SK-N-SH (cell line): ENCODE measurements around the gene ATE1.

Experiments
- CTCF ChIP-seq: fragments of 200-600 bp; sonication (generic); IDR thresholded peaks from 2 replicates; pipeline ENCODE4 v1.6.1; 2017; ENCODE audit warnings: antibody characterized with exemption, mild to moderate bottlenecking, moderate library complexity
- EP300 ChIP-seq, 2 experiments: IDR thresholded peaks; 2 replicates each; pipeline versions ENCODE4 v1.4.0 to v1.6.1; 2012; ENCODE audit warnings: borderline replicate concordance in 1 of 2, low read depth in 1 of 2, low read length in 1 of 2
- IRF3 ChIP-seq: fragments of 150-350 bp; IDR thresholded peaks from 2 replicates; pipeline ENCODE4 v1.6.1; 2016; ENCODE audit warnings: mild to moderate bottlenecking, low read depth, low read length
- JUND ChIP-seq: IDR thresholded peaks from 2 replicates; pipeline ENCODE4 v1.4.0; 2012
- MEF2A ChIP-seq: IDR thresholded peaks from 2 replicates; pipeline ENCODE4 v1.4.0; 2012; ENCODE audit warnings: low read depth, borderline replicate concordance
- MXI1 ChIP-seq: IDR thresholded peaks from 2 replicates; pipeline ENCODE4 v1.6.1; 2012; ENCODE audit warnings: mild to moderate bottlenecking, low read depth, low read length, improper control_type of control experiment
- NFIC ChIP-seq: IDR thresholded peaks from 2 replicates; pipeline ENCODE4 v1.4.0; 2012; ENCODE audit warnings: borderline replicate concordance
- POLR2AphosphoS5 ChIP-seq: IDR thresholded peaks from 2 replicates; pipeline ENCODE4 v1.6.1; 2012; ENCODE audit warnings: low read depth, low read length
- RCOR1 ChIP-seq: fragments of 150-350 bp; IDR thresholded peaks from 2 replicates; pipeline ENCODE4 v1.6.1; 2017; ENCODE audit warnings: antibody characterized with exemption, low read length
- RFX5 ChIP-seq: IDR thresholded peaks from 2 replicates; pipeline ENCODE4 v1.6.1; 2012; ENCODE audit warnings: mild to moderate bottlenecking, improper control_type of control experiment, low read length
- TAF1 ChIP-seq: IDR thresholded peaks from 2 replicates; pipeline ENCODE4 v1.6.1; 2012; ENCODE audit warnings: low read depth, mild to moderate bottlenecking, low read length, moderate library complexity, borderline replicate concordance
- TEAD4 ChIP-seq: IDR thresholded peaks from 2 replicates; pipeline ENCODE4 v1.4.0; 2012; ENCODE audit warnings: mild to moderate bottlenecking, borderline replicate concordance; ENCODE audit not compliant: insufficient read depth

- no peak for TF ChIP-seq JUND
- no peak for TF ChIP-seq RFX5
- TF ChIP-seq IRF3: no peak
- no peak for TF ChIP-seq TAF1
- no peak for TF ChIP-seq EP300 (IDR thresholded peaks at IDR 0.05; ENCODE audit: borderline replicate concordance in 1 of 2, low read depth in 1 of 2, low read length in 1 of 2)
- no peak for TF ChIP-seq CTCF
- no peak for TF ChIP-seq NFIC
- no peak for TF ChIP-seq RCOR1
- TF ChIP-seq TEAD4: no peak
- TF ChIP-seq MXI1: no peak
- no peak for TF ChIP-seq MEF2A
- no peak for TF ChIP-seq POLR2AphosphoS5
Observed at GRCh38 chr10:121698336-121698735, 229.5 kb downstream of the ATE1 start.
